ENCODE results near the gene SAA4.
"Not testable (repeated sequence)": the region's sequence is repeated elsewhere in the genome, so short reads cannot be mapped to it uniquely, and the experiment has no call there.

Gene SAA4

DNA sequence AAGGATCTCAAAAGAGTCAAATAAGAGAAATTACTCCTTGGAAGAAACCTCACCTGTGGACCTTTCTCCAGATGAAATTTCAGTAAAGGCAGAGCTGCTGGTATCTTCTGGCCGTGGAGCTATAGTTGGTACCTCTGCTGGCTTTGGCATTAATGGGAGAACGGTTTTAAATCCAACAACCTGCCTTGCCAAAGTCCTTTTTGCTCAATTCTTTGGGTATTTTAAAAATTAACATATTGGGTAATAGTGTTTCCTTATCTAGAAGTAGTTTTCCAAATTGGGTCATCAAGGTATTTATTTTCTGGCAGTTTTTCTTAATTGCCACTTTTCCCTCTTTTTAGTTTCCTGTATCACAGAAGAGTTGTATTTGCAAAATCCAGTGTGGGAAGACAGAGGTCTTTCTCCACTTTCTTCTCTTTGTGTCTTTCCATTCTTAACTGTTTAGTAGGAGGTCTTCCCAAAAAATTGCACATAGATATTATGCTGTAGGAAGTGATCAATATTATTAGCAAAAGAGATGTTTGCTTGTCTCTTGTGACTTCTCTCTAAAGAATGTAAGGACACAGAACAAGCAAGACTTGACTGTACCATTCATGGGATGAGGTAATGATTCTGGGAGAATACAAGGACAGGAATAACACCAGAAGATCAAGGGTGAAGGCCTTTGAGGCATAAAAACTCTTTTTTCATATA lies at the start of gene SAA4:
Gene SAA4 (minus strand): TSS at position 139 of the 693 bp plus-strand sequence. CDS start 876 bp downstream, outside the sequence.
- no peak for DNase-seq (ENCODE audit: low spot score)

- no peak for DNase-seq (ENCODE audit: low spot score)
These were observed 49.2 kb upstream of the SAA4 start for GRCh38 chr11:18285841-18286240.

DNA sequence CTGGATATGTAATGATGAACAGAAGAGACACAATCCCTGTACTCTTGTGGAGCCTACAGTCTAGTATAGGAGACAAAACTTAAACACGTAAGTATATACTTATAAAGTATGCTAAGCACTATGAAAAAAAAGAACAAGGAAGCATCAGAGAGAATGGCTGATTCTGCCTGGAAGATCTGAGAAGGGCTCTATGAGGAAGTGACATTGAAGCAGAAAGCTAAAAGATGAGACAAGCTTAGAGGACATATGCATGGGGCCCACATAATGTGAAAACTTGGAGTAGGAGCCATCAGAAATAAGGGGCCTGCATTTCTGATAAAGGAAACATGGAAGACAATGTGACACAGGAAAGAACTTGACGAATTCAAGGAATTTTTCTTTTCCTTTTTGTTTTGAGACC lies 46.0 kb upstream of the SAA4 start:
- DNase-seq (ENCODE audit: low spot score), result no peak

GRCh38 chr11:18280438-18281045 lies 43.9 kb upstream of the SAA4 start:
- DNase-seq (ENCODE audit: low spot score), result no peak

DNA sequence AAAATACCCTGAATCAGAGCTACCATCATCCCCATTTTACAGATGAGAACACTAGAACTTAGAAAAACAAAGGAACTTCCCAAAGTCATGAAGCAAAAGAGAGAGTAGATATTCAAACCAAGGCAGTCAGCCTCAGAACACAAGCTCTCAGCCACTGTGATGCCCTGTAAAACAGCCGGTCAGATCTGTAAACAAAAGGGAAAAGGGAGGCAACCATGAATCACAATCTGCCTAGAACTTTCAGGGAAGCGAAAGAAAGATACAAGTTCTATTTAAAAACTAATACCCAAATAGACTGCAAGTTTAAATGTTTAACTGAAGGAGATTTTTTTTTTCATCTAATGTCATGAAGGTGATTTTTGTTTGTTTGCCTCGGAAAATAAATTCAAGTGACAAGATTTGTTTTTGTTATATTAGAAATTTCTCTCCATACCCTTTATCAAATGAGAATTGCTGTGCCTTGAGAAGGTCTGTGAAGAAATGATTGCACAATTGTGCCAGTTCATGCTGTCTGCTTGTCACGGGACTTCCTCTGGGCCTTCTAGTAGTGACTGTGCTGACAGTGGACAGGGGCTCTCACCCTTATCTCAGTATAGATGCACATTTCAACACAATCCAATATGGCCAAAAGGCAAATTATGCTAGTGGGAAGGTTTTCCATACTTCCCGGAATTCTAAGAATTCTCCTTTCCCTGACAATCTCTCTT lies 41.1 kb upstream of the SAA4 start:
- DNase-seq (ENCODE audit: low spot score), result no peak

- DNase-seq (ENCODE audit: low spot score), result no peak
These were observed 34.6 kb upstream of the SAA4 start for GRCh38 chr11:18271206-18271605.

DNA sequence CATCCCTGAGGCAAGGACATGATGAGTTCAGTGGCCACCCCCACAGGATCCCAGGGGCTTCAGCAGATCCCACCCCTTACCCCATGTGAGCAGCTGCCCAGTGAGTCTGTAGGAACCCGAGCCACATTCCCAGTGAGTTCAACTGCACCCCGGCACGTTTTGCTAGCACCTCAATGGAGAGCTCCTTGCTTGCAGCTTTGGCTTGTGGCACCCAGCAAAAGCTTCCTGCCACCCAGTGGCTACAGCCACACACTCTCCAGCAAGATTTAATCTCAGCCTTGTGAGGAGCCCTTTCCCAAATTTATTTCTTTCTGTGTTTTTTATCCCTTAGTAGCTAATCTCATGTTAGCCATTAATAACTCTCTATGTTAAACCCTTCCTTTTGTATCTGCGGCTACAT lies 33.5 kb upstream of the SAA4 start:
- no peak for DNase-seq (ENCODE audit: low spot score)

DNA sequence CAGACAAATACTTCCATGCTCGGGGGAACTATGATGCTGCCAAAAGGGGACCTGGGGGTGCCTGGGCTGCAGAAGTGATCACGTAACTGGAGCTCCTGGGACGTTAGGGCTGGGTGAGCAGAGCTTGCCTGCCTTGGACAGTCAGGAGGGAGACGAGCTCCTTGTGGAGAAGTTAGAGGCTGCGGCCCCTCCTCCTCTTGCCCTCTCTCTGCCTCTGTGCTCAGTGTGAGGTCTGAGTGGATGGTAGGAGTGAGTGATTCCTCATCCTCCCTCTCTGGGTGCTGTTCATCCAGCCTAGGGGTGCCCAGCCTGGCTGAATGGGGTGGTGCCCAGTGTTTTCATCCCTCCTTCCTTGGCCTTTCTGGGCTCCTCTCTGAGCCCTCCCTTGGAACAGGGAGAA lies 32.6 kb upstream of the SAA4 start:
- DNase-seq (ENCODE audit: low spot score), result not testable (repeated sequence)

DNA sequence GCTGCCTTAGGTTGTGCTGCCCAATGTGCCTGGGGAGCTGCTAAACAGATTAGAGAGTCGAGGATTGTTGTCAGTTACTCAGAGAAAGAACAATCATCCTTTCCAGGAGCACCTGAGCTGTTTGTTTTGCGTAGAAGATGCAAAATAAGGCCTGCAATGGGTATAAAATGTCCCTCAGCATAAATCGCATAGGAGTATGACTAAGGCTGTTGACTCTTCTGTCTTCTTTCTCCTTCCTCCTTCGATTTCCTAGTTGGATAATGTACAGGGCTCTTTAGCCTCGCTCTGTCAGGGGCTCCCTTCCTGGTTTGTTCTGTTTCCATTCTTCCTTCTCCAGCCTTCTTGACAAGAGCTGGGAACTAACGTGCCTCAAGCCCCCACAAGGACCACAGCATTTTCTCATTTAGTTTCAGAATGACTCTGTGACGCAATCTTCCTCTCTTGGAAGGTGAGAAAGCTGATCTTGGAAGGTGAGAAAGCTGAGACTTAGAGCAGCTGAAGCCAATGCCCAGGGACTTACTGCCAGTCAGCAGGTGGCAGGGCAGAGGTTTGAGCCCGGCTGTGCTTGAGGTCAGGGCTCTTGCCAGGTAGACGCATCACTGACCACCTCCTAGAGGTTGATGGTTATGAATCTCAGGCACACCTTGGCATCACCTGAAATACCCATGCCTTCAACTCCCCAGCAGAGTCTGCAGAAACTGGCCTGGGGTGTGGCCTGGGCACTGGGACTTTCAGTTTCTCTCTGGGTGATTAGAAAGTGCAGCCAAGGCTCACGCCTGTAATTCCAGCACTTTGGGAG lies 30.9 kb upstream of the SAA4 start:
- DNase-seq (ENCODE audit: low spot score), result not testable (repeated sequence)

GRCh38 chr11:18265949-18266348 lies 29.3 kb upstream of the SAA4 start, which contains the start of gene SAA1:
Gene SAA1, plus strand, starts transcription at chr11:18266264. Its CDS starts 624 bp downstream, at chr11:18266888.
- DNase-seq (ENCODE audit: low spot score), result no peak

- no peak for DNase-seq (ENCODE audit: low spot score)
These were observed 28.3 kb upstream of the SAA4 start for GRCh38 chr11:18264677-18265555.

- DNase-seq (ENCODE audit: low spot score), result no peak
These were observed 27.4 kb upstream of the SAA4 start for GRCh38 chr11:18264035-18264434.

DNA sequence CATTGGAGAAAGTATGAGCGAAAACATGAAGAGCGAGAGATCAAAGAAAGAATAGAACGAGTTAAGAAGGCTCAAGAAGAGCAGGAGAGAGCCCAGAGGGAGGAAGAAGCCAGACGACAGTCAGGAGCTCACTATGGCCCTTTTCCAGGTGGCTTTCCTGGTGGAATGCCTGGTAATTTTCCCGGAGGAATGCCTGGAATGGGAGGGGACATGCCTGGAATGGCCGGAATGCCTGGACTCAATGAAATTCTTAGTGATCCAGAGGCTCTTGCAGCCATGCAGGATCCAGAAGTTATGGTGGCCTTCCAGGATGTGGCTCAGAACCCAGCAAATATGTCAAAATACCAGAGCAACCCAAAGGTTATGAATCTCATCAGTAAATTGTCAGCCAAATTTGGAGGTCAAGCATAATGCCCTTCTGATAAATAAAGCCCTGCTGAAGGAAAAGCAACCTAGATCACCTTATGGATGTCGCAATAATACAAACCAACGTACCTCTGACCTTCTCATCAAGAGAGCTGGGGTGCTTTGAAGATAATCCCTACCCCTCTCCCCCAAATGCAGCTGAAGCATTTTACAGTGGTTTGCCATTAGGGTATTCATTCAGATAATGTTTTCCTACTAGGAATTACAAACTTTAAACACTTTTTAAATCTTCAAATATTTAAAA lies 26.2 kb upstream of the SAA4 start:
- DNase-seq (ENCODE audit: low spot score), result not testable (repeated sequence)

GRCh38 chr11:18261721-18262120 lies 25.1 kb upstream of the SAA4 start:
- DNase-seq (ENCODE audit: low spot score), result no peak

DNA sequence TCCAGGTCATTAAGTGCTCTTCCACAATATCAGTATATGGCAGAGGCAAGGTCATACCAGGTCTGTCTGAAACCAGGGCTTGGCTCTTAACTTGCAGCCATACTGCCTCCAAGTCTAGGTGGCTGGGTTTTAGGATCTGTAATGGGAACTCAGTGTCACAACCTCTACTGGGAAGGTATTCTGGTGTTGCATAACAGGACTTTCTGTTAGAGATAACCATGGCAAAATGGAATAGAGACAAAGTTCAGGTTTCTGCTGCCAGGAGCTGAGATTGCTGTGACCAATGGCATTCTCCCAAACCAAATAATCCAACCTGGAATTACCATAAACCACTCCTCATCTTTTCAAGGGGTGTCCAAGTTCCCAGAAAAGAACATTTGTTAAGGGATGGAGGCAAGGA lies 22.7 kb upstream of the SAA4 start:
- DNase-seq (ENCODE audit: low spot score), result no peak

DNA sequence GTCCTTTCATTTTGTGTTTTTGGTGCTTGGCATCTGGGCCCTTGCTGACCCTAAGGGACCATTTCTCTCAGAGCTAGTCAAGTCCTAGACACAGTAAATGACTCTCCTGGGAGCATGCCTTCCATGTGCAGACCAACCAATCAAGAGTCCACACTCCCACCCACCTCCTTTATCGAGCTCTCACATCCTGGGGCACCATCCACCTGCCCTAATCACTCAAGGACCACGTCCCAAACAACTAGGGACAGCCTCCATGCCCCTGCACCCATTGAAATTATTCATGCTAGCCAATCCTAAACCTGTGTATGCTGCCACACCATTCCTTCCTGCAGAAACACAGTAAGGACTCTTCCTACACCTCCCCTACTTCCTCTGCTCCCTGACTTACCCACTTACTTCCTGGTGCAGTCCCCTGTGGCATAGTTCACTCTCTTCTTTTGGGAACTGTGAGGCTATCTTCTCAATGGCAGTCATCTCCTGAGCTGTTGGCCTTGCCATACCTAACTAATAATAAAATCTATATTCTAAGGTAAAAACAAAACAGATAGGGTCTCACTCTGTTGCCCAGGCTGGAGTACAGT lies 18.3 kb upstream of the SAA4 start:
- no peak for DNase-seq (ENCODE audit: low spot score)

GRCh38 chr11:18253778-18254338 lies 17.3 kb upstream of the SAA4 start:
- no peak for DNase-seq (ENCODE audit: low spot score)

DNA sequence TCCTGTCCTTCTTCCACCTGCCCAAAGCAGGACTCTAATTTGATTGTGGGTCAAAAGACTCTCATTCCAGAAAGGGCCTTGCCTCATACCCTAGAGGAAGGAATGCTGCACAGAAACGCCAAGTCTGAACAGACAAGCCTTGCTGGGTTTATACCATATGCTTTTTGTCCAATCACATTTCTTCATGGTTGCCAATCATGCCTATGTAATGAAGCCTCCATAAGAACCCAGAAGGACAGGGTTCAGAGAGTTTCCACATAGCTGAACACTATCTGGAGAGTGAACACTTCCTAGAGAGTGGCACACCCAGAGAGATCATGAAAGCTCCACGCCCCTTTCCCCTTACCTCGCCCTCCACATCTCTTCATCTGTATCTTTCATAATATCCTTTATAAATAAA lies 16.6 kb upstream of the SAA4 start:
- DNase-seq (ENCODE audit: low spot score), result no peak

DNA sequence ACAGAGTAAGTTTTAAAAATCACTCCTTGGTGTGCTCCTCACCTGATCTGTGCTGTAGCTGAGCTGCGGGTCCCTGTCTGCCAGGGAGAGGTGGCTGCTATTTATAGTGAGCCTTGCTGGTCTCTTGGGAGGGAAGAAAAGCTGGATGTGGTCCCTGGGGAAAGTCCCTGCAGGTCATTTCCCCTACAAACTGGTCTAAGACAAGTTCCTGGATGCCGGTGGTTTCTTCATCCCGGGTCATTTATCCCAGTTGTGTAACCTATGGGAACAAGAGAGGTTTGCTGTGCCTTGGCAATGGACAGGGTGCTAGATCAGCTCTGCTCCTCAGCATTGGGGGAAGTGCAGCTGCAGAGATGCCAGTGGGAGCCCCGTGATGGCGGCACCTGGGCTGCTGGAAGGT lies 12.0 kb upstream of the SAA4 start, which contains the start of gene SAA2:
Gene SAA2 (minus strand): TSS at position 108 of the 400 bp plus-strand sequence. CDS start 657 bp downstream, outside the sequence.
- no peak for DNase-seq (ENCODE audit: low spot score)

DNA sequence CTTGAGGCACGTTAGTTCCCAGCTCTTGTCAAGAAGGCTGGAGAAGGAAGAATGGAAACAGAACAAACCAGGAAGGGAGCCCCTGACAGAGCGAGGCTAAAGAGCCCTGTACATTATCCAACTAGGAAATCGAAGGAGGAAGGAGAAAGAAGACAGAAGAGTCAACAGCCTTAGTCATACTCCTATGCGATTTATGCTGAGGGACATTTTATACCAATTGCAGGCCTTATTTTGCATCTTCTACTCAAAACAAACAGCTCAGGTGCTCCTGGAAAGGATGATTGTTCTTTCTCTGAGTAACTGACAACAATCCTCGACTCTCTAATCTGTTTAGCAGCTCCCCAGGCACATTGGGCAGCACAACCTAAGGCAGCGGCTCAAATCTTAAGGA lies 10.6 kb upstream of the SAA4 start:
- not testable (repeated sequence) for DNase-seq (ENCODE audit: low spot score)

Data from kidney capillary endothelial cell (primary cell).